Ovary (tissue), 3 donors: ENCODE results near the gene DRAP1.

ENCODE experiments used
- EP300 ChIP-seq: sonication (generic); formaldehyde crosslinking; IDR thresholded peaks from one replicate; pipeline ENCODE4 v1.6.1; 2017; ENCODE audit warnings: antibody characterized with exemption
- POLR2A ChIP-seq: fragments of 450-650 bp; IDR thresholded peaks from one replicate; pipeline ENCODE4 v1.6.1; 2017; ENCODE audit warnings: antibody characterized with exemption, mild to moderate bottlenecking, moderate library complexity
- TF ChIP-seq, protein P1 (sequence below), 3 donors: fragments of 450-650 bp in 2 of 3; fragments of 200-600 bp in 1 of 3; IDR thresholded peaks; one replicate each; pipeline versions ENCODE4 v1.5.1 to v1.8.0; 2016 to 2022; ENCODE audit warnings: antibody characterized with exemption in 3 of 3, mild to moderate bottlenecking in 1 of 3
- donor health status: DM: no; HTN: no; CAD: no.

DNA sequence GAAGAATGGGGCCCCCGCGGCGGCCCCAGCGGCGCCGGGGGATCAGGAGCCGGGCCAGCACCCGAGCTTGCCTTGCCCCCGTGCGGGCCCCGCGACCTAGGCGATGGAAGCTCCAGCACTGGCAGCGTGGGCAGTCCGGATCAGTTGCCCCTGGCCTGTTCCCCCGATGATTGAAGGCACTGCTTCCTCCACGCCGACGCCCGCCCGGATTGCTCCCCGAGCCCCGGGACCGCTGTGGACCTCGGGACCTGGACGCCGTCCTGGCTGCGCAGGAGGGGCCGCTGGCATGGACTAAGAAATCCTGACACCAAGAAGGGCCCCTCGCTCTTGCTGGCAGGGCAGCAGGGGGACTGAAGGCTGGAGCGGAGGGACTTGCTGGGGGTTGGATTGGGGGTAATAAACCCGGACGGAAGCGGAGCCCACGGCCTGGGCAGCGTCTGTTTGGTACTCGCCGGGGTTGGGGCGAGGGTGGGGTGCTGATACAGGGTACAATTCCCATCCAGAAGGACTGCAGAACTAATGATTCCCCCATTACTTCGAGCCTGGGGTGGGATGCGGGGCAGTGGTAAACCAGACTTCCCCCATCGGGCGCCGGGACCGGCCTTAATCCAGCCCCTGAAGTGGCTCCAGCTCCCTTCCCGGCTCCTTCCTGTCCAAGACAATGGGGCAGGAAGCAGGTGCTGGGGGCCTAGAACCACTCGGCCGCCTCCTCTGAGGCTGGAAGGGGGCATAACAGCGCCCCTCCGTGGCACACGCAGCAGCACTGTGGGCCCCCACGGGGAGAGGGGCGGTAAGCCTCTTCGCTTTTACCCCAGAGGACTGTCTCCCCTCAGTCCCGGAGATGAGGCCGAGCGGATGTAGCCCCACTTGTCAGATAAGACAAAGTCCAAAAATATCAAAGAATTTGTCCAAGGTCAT, 27.7 kb upstream of the DRAP1 start:
- TF ChIP-seq POLR2A (no peak), EP300 (no peak)
- TF ChIP-seq, protein P1, sequence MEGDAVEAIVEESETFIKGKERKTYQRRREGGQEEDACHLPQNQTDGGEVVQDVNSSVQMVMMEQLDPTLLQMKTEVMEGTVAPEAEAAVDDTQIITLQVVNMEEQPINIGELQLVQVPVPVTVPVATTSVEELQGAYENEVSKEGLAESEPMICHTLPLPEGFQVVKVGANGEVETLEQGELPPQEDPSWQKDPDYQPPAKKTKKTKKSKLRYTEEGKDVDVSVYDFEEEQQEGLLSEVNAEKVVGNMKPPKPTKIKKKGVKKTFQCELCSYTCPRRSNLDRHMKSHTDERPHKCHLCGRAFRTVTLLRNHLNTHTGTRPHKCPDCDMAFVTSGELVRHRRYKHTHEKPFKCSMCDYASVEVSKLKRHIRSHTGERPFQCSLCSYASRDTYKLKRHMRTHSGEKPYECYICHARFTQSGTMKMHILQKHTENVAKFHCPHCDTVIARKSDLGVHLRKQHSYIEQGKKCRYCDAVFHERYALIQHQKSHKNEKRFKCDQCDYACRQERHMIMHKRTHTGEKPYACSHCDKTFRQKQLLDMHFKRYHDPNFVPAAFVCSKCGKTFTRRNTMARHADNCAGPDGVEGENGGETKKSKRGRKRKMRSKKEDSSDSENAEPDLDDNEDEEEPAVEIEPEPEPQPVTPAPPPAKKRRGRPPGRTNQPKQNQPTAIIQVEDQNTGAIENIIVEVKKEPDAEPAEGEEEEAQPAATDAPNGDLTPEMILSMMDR (IDR thresholded peaks at IDR 0.05) = no peak
